Fibroblast of lung (primary cell): ENCODE data around the gene RGS7. TPM values are rescaled to one million over a fixed set of nuclear protein-coding genes. Genes with fewer than 3 reads are reported as not detected.

Experiments used
- DNase-seq, 2 donors: peaks; one replicate each; pipeline versions ENCODE4 v3.0.0 to v3.0.0-alpha.2; 2010; ENCODE audit warnings: low read depth in 2 of 2
- H2AFZ ChIP-seq: 2 replicates; pipeline ENCODE4 v1.5.1; 2012; ENCODE audit warnings: low read length, control low read depth, inconsistent platforms
- H3K27ac ChIP-seq: 2 replicates; pipeline ENCODE4 v1.5.1; 2011; ENCODE audit warnings: low read length, control low read depth; ENCODE audit not compliant: insufficient read depth
- H3K27me3 ChIP-seq: 2 replicates; pipeline ENCODE4 v1.5.1; 2011; ENCODE audit warnings: mild to moderate bottlenecking, low read length; ENCODE audit not compliant: control insufficient read depth, insufficient read depth
- H3K36me3 ChIP-seq: 2 replicates; pipeline ENCODE4 v1.5.1; 2011; ENCODE audit warnings: low read length; ENCODE audit not compliant: control insufficient read depth, insufficient read depth
- H3K4me1 ChIP-seq: 2 replicates; pipeline ENCODE4 v1.5.1; 2011; ENCODE audit warnings: low read length; ENCODE audit not compliant: control insufficient read depth, insufficient read depth; ENCODE audit errors: extremely low read depth
- H3K4me2 ChIP-seq: 2 replicates; pipeline ENCODE4 v1.5.1; 2011; ENCODE audit warnings: low read length, control low read depth; ENCODE audit not compliant: insufficient read depth; ENCODE audit errors: extremely low read depth
- H3K4me3 ChIP-seq, 4 experiments: fragments of 200-600 bp in 1 of 4; sonication (generic) in 1 of 4; replicated peaks in 1 of 4; 2 replicates each; pipeline ENCODE4 v1.5.1; 2011 to 2016; ENCODE audit warnings: low read length in 4 of 4, low read depth in 3 of 4, mild to moderate bottlenecking in 3 of 4, control low read depth in 2 of 4, inconsistent platforms in 1 of 4, mixed read lengths in 1 of 4; ENCODE audit not compliant: insufficient read depth in 1 of 4; ENCODE audit errors: control extremely low read depth in 1 of 4
- H3K79me2 ChIP-seq: 2 replicates; pipeline ENCODE4 v1.5.1; 2012; ENCODE audit warnings: mild to moderate bottlenecking, low read length, inconsistent platforms; ENCODE audit not compliant: control insufficient read depth, insufficient read depth
- H3K9ac ChIP-seq: 2 replicates; pipeline ENCODE4 v1.5.1; 2011; ENCODE audit warnings: mild to moderate bottlenecking, low read length, control low read depth; ENCODE audit not compliant: insufficient read depth
- H3K9me3 ChIP-seq: 2 replicates; pipeline ENCODE4 v1.5.1; 2012; ENCODE audit warnings: low read depth, low read length; ENCODE audit not compliant: control insufficient read depth, insufficient read depth
- H4K20me1 ChIP-seq: 2 replicates; pipeline ENCODE4 v1.5.1; 2011; ENCODE audit warnings: low read length; ENCODE audit not compliant: control insufficient read depth, insufficient read depth; ENCODE audit errors: extremely low read depth
- EZH2 ChIP-seq: IDR thresholded peaks from 2 replicates; pipeline ENCODE4 v1.5.1; 2012; ENCODE audit warnings: low read length, control low read depth, mild to moderate bottlenecking; ENCODE audit errors: missing control alignments
- polyA plus RNA-seq, 2 donors: library from polyadenylated mRNA; depleted of rRNA in 1 of 2; stranded (reverse) in 1 of 2; unstranded in 1 of 2; fragments of >200 nt; gene quantifications; 2 replicates each; pipeline ENCODE4 v1.2.1, GENCODE V29; 2011 to 2012; ENCODE audit warnings: missing spikeins in 1 of 2
- total RNA-seq: library from RNA; depleted of rRNA; stranded (reverse); fragments of >200 nt; gene quantifications from 2 replicates; pipeline ENCODE4 v1.2.1, GENCODE V29; 2014
- TF ChIP-seq, protein P1 (sequence below), 2 donors: IDR thresholded peaks in 1 of 2; conservative IDR thresholded peaks in 1 of 2; 1 replicate in 1 of 2; 2 replicates in 1 of 2; pipeline ENCODE4 v1.5.1; 2011 to 2012; ENCODE audit warnings: low read length in 2 of 2, control low read depth in 1 of 2, inconsistent platforms in 1 of 2, low read depth in 1 of 2, mild to moderate bottlenecking in 1 of 2

The RGS7 gene
- total and polyA plus RNA-seq, 2 donors (not counting 1 experiment from before 2014, with no cell fraction given) = 3.6 to 4.2 TPM

DNA sequence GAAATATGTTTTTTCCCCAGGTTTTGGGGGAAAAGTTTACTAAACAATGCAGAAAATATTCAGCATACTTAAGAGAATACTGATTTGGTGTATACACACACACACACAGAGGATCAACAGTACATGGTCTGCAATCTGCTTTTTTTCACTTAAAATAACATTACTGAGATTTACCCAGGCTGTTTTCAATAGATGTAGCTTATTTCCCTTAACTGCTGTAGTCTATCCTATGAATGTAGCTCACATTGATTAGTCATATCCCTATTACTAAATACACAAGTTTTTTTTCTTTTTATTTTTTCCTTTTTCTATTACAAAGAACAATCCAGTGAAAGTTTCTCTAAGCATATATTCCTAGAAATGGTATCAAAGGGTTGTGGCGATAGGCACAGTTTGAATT is 478.4 kb downstream of the RGS7 start:
- no peaks in the 10 kb centered on the region for H3K36me3 ChIP-seq
- H3K9me3 ChIP-seq = no peaks in the 10 kb centered on the region
- no peak overlapping the region for H2AFZ ChIP-seq
- H3K27me3 ChIP-seq = no peaks in the 10 kb centered on the region
- H3K4me3 ChIP-seq = no peak overlapping the region
- TF ChIP-seq, protein P1, sequence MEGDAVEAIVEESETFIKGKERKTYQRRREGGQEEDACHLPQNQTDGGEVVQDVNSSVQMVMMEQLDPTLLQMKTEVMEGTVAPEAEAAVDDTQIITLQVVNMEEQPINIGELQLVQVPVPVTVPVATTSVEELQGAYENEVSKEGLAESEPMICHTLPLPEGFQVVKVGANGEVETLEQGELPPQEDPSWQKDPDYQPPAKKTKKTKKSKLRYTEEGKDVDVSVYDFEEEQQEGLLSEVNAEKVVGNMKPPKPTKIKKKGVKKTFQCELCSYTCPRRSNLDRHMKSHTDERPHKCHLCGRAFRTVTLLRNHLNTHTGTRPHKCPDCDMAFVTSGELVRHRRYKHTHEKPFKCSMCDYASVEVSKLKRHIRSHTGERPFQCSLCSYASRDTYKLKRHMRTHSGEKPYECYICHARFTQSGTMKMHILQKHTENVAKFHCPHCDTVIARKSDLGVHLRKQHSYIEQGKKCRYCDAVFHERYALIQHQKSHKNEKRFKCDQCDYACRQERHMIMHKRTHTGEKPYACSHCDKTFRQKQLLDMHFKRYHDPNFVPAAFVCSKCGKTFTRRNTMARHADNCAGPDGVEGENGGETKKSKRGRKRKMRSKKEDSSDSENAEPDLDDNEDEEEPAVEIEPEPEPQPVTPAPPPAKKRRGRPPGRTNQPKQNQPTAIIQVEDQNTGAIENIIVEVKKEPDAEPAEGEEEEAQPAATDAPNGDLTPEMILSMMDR (conservative IDR thresholded peaks at IDR 0.05 in 1 of 2, IDR thresholded peaks at IDR 0.05 in 1 of 2; ENCODE audit: low read depth in 1 of 2, low read length in 2 of 2) = no peak
- no peak for TF ChIP-seq EZH2
- no peaks in the 10 kb centered on the region for H4K20me1 ChIP-seq
- H3K79me2 ChIP-seq = no peaks in the 10 kb centered on the region
- H3K9ac ChIP-seq = no peak overlapping the region
- no peak overlapping the region for H3K4me2 ChIP-seq
- no peaks in the 10 kb centered on the region for H3K4me1 ChIP-seq
- no peak for DNase-seq
- H3K27ac ChIP-seq = no peak overlapping the region

DNA sequence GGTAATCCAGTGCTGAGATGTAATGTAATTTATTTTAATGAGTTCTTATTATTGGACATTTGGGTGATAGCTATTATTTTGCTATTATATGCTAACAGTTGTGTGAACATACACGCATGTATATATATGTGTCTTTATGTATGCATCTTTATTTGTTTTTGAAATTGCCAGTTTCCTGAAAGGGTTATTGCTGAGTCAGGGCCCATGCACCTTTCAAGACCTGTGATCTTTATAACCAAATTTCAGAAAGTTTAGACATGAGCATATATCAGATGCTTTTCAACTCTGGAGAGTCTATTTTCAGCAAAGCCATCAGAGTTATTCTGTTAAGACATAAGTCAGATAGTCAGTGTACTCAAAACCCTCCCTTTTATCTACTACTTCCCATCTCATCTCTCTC is 479.4 kb downstream of the RGS7 start:
- TF ChIP-seq, protein P1 (conservative IDR thresholded peaks at IDR 0.05 in 1 of 2, IDR thresholded peaks at IDR 0.05 in 1 of 2; ENCODE audit: low read depth in 1 of 2, low read length in 2 of 2) = no peak
- TF ChIP-seq EZH2 = no peak
- Histone ChIP-seq H3K9me3 (no peaks in the 10 kb centered on the region), H3K79me2 (no peaks in the 10 kb centered on the region), H3K27me3 (no peaks in the 10 kb centered on the region), H3K36me3 (no peaks in the 10 kb centered on the region), H3K9ac (no peak overlapping the region), H3K27ac (no peak overlapping the region), H3K4me2 (no peak overlapping the region), H4K20me1 (no peaks in the 10 kb centered on the region), H2AFZ (no peak overlapping the region), H3K4me3 (no peak overlapping the region), H3K4me1 (no peaks in the 10 kb centered on the region)
- DNase-seq = no peak

DNA sequence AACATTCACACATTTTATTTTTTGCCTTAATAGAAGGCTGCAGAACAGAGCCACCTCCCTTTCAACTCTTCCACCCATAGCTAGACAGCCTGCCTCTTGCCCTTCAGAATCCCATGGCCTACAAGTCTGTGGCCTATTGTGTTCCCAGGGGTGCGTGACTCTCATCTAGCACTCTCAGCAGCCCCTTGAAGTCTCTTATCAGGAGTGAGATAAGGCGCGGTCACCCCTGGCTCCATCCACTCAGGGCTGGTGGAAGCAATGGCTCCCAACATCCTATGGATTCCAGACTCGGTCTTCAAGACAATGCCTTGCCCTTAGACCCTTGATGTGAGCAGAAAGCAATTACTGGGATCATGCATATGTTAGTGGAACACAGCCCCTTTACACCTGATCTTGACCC is 480.9 kb downstream of the RGS7 start:
- no peak overlapping the region for H3K27ac ChIP-seq
- no peaks in the 10 kb centered on the region for H4K20me1 ChIP-seq
- H3K4me1 ChIP-seq = no peaks in the 10 kb centered on the region
- no peak overlapping the region for H3K9ac ChIP-seq
- H2AFZ ChIP-seq = no peak overlapping the region
- H3K4me3 ChIP-seq = no peak overlapping the region
- no peak for DNase-seq
- no peaks in the 10 kb centered on the region for H3K36me3 ChIP-seq
- H3K27me3 ChIP-seq = no peaks in the 10 kb centered on the region
- no peaks in the 10 kb centered on the region for H3K9me3 ChIP-seq
- H3K4me2 ChIP-seq = no peak overlapping the region
- TF ChIP-seq, protein P1 (conservative IDR thresholded peaks at IDR 0.05 in 1 of 2, IDR thresholded peaks at IDR 0.05 in 1 of 2; ENCODE audit: low read depth in 1 of 2, low read length in 2 of 2) = no peak
- no peak for TF ChIP-seq EZH2
- no peaks in the 10 kb centered on the region for H3K79me2 ChIP-seq
